Activated naive CD4-positive, alpha-beta T cell (primary cell): ENCODE measurements around the gene SH2D7.
"Not testable (repeated sequence)": the region's sequence is repeated elsewhere in the genome, so short reads cannot be mapped to it uniquely, and the experiment has no call there.

Experiments used
- DNase-seq, 4 experiments: peaks; one replicate each; lab custom pipeline; 2025; lab: John Stamatoyannopoulos, UW

Gene SH2D7

GRCh38 chr15:78142332-78142731 is 50.0 kb downstream of the SH2D7 start:
- DNase-seq: no peak

- DNase-seq: no peak
These were observed 54.2 kb downstream of the SH2D7 start for GRCh38 chr15:78146425-78147154.

DNA sequence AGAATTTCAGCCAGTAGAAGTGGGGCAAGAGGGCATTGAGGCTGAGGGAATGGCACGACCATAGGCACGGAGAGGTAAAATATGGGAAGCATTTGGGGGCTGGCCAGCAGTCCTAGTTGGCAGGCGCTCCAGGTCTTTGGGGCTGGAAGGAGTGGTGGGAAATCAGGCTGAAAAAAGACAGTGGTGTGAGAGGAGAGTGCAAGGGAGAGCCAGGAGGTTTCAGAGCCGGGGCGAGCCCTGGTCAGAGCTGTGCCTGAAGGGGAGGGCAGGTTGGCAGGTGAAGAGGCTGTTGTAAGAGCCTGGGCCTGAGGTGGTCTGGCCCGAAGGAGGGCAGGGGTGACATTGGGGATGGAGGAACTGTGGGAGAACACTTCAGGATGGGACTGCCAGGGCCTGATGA is 55.2 kb downstream of the SH2D7 start:
- DNase-seq: no peak

DNA sequence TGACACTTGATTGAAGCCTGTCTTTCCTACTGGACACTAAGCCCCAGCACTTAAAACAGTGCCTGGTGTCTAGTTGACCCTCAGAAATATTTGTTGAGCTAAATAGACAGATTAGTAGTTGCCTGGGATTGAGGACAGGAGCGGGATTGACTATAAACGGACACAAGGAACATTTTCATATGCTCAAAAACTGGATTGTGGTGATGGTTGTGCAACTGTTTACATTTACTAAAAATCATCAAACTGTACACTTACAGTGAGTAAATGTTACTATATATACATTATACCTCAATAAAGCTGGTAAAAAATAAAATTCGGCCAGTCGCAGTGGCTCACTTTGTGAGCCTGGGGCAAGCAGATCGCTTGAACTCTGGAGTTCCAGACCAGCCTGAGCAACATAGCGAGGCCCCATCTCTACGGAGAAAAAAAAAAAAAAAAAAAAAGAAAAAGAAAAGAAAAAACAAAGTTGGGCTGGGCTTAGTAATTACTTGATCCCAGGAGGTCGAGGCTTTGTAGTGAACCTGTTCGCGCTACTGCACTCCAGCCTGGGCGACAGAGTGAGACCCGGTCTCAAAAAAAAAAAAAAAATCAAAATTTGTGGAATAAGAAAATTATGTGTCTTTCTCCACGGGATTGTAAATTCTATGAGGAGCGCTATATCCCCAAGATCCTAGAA is 56.2 kb downstream of the SH2D7 start:
- DNase-seq: no peak

GRCh38 chr15:78149068-78149804 is 56.9 kb downstream of the SH2D7 start, which contains the start of gene IDH3A:
Gene IDH3A (plus strand): TSS chr15:78149362. CDS start chr15:78149404, 42 bp downstream.
- peak; percentile 98 to 100 (median 100) for DNase-seq

DNA sequence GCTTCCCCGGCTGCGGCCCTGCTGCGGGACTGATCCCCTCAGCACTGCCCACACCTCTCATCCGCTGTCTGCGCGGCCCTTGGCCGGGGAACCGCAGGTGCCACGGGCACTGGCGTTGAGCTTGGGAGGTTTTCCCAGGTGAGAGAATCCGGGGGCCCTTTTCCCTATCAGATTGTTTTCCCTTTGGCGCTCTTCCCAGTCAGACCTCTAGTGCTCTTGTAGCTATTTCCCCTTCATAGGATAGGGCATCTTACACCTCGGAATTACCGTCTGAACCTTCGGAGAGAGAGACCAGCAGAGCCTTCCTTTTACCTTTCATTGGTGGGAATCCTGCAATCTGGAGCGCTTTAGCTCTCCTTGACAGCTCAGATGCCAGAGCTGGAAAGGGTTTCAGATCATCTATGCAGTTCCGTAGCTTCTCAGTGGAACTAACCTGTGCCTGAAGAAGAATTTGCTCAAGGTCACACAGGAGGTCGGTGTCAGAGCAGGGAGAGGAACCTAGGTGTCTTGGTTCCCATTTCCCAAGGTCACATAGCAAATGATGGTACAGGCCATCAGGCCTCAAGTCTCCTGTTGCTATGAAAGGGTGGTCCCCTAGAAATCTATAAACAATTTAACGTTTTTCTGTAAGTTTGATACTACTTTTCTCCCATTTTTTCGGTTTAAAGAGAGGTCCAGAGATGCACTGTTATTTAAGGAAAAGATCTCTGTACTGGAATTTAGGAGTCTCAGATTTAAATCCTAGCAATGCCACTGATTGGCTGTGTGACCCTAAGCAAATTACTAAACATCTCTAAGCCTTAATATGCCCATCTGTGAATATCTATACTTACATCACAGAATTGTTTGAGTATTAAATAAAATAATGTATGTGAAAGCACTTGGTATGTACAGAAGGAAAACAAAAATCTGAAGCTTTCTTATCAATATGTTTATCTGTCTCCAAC is 57.7 kb downstream of the SH2D7 start:
- no peak for DNase-seq

GRCh38 chr15:78151075-78151474 is 58.7 kb downstream of the SH2D7 start:
- DNase-seq: not testable (repeated sequence)
